MM.1S (cell line): ENCODE measurements around the gene PLEKHG5.

ENCODE experiments used
- EZH2 ChIP-seq: fragments of 300-600 bp; sonication (generic); optimal IDR thresholded peaks from 2 replicates; pipeline ENCODE3; 2017; ENCODE audit warnings: low read depth, mild to moderate bottlenecking, antibody characterized with exemption, low read length, mixed read lengths
- EZH2phosphoT487 ChIP-seq: fragments of 300-600 bp; sonication (generic); IDR thresholded peaks from 2 replicates; pipeline ENCODE4 v1.6.1; 2018; ENCODE audit warnings: antibody characterized with exemption, low read length
- TF ChIP-seq, protein P1 (sequence below): fragments of 300-600 bp; sonication (generic); IDR thresholded peaks from 2 replicates; pipeline ENCODE4 v1.5.1; 2016; ENCODE audit warnings: antibody characterized with exemption, low read length, mixed read lengths

DNA sequence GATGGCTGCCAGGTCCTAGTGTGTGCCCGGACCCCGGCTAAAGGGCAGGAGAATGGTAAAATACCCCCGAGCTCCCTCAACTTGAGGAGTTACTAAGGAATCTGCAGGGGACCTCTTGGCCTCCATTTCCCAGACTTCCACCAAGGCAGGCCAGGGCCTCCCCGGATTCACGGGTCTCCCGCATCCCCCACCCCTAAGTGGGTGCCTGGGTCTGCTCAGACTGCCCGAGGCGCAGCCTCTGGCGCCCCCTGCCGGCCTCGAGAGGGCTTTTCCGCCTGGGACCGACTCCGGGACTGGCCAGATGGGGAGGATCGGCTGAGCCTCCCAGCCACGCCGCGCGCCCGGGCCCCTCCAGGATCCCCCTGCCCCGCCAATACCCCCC is 1.7 kb downstream of the PLEKHG5 start:
- TF ChIP-seq, protein P1, sequence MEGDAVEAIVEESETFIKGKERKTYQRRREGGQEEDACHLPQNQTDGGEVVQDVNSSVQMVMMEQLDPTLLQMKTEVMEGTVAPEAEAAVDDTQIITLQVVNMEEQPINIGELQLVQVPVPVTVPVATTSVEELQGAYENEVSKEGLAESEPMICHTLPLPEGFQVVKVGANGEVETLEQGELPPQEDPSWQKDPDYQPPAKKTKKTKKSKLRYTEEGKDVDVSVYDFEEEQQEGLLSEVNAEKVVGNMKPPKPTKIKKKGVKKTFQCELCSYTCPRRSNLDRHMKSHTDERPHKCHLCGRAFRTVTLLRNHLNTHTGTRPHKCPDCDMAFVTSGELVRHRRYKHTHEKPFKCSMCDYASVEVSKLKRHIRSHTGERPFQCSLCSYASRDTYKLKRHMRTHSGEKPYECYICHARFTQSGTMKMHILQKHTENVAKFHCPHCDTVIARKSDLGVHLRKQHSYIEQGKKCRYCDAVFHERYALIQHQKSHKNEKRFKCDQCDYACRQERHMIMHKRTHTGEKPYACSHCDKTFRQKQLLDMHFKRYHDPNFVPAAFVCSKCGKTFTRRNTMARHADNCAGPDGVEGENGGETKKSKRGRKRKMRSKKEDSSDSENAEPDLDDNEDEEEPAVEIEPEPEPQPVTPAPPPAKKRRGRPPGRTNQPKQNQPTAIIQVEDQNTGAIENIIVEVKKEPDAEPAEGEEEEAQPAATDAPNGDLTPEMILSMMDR, result peak; percentile 88
- TF ChIP-seq EZH2, result no peak
- TF ChIP-seq EZH2phosphoT487, result no peak
